Erythroblast (primary cell): ENCODE data around the gene SLC5A3.

ENCODE experiments used
- DNase-seq, 2 experiments: peaks; one replicate each; lab custom pipeline; 2025; lab: John Stamatoyannopoulos, UW
- GATA1 ChIP-seq: IDR thresholded peaks from 2 replicates; pipeline ENCODE4 v1.6.1; 2011; ENCODE audit warnings: low read depth, mild to moderate bottlenecking, control low read depth, low read length, moderate library complexity
- POLR2A ChIP-seq: IDR thresholded peaks from 2 replicates; pipeline ENCODE4 v1.6.1; 2011; ENCODE audit warnings: mild to moderate bottlenecking, low read length

SLC5A3 gene

GRCh38 chr21:34100790-34101189 lies 27.4 kb downstream of the SLC5A3 start:
- no peak for TF ChIP-seq GATA1
- no peak for TF ChIP-seq POLR2A
- no peak for DNase-seq

- no peak for TF ChIP-seq GATA1
- no peak for TF ChIP-seq POLR2A
- no peak for DNase-seq
Observed at GRCh38 chr21:34105947-34106541, 32.7 kb downstream of the SLC5A3 start.

GRCh38 chr21:34107606-34108005 lies 34.2 kb downstream of the SLC5A3 start:
- TF ChIP-seq POLR2A: no peak
- no peak for TF ChIP-seq GATA1
- no peak for DNase-seq

- TF ChIP-seq GATA1 (no peak), POLR2A (no peak)
Observed at GRCh38 chr21:34109075-34109474, 35.7 kb downstream of the SLC5A3 start.

GRCh38 chr21:34110594-34111202 lies 37.3 kb downstream of the SLC5A3 start:
- DNase-seq: peak; percentile 80 to 95
- peak; percentile 56 for TF ChIP-seq GATA1
- TF ChIP-seq POLR2A: no peak

More at GRCh38 chr21:34109075-34109474, 35.7 kb downstream of the SLC5A3 start:
- peak in 1 of 2 experiments; percentile 5 for DNase-seq

- no peak for TF ChIP-seq GATA1
- no peak for TF ChIP-seq POLR2A
- DNase-seq: no peak
Observed at GRCh38 chr21:34112316-34113033, 39.1 kb downstream of the SLC5A3 start.

- peak; percentile 3 to 8 for DNase-seq
- no peak for TF ChIP-seq POLR2A
- no peak for TF ChIP-seq GATA1
Observed at GRCh38 chr21:34113842-34114241, 40.5 kb downstream of the SLC5A3 start.

- DNase-seq: no peak
- TF ChIP-seq POLR2A (no peak), GATA1 (no peak)
Observed at GRCh38 chr21:34115160-34115559, 41.8 kb downstream of the SLC5A3 start.

- TF ChIP-seq GATA1 (no peak), POLR2A (no peak)
- no peak for DNase-seq
Observed at GRCh38 chr21:34116569-34116968, 43.2 kb downstream of the SLC5A3 start.

- DNase-seq: no peak
Observed at GRCh38 chr21:34120867-34121266, 47.5 kb downstream of the SLC5A3 start.

GRCh38 chr21:34122047-34122446 lies 48.7 kb downstream of the SLC5A3 start:
- TF ChIP-seq GATA1: no peak
- TF ChIP-seq POLR2A: no peak
- DNase-seq: no peak

More at GRCh38 chr21:34120867-34121266, 47.5 kb downstream of the SLC5A3 start:
- TF ChIP-seq GATA1 (no peak), POLR2A (no peak)
